ENCODE data around the gene FAM240B.

FAM240B gene

GRCh38 chr9:38662763-38663593, 57.0 kb downstream of the FAM240B start:
- DNase-seq: no peak

- no peak for DNase-seq
Measured at GRCh38 chr9:38659538-38659937, 60.4 kb downstream of the FAM240B start.

GRCh38 chr9:38656896-38657295, 63.0 kb downstream of the FAM240B start:
- DNase-seq: no peak

GRCh38 chr9:38652486-38652885, 67.4 kb downstream of the FAM240B start:
- no peak for DNase-seq

GRCh38 chr9:38652044-38652443, 67.9 kb downstream of the FAM240B start:
- DNase-seq: no peak

- no peak for DNase-seq
Measured at GRCh38 chr9:38651400-38652042, 68.4 kb downstream of the FAM240B start.

- no peak for DNase-seq
Measured at GRCh38 chr9:38650564-38650963, 69.4 kb downstream of the FAM240B start.

GRCh38 chr9:38649731-38650363, 70.1 kb downstream of the FAM240B start:
- no peak for DNase-seq

- no peak for DNase-seq
Measured at GRCh38 chr9:38644601-38645000, 75.3 kb downstream of the FAM240B start.

Measured in NCI-H2029 (cell line).